Ramos (cell line): ENCODE data around the gene TRIM72.
"Not testable (repeated sequence)": the region's sequence is repeated elsewhere in the genome, so short reads cannot be mapped to it uniquely, and the experiment has no call there.

Experiments
- in situ Hi-C: fragments of 300-500 bp; cut with MboI; formaldehyde crosslinking; loops from one replicate; pipeline ENCODE4 v1.14.3; 2022; ENCODE audit warnings: low sequenced_read_pairs; ENCODE audit not compliant: unreplicated experiment

TRIM72 gene

GRCh38 chr16:31213342-31213741, 577 bp upstream of the TRIM72 start:
- in situ Hi-C loops: no loop called here

DNA sequence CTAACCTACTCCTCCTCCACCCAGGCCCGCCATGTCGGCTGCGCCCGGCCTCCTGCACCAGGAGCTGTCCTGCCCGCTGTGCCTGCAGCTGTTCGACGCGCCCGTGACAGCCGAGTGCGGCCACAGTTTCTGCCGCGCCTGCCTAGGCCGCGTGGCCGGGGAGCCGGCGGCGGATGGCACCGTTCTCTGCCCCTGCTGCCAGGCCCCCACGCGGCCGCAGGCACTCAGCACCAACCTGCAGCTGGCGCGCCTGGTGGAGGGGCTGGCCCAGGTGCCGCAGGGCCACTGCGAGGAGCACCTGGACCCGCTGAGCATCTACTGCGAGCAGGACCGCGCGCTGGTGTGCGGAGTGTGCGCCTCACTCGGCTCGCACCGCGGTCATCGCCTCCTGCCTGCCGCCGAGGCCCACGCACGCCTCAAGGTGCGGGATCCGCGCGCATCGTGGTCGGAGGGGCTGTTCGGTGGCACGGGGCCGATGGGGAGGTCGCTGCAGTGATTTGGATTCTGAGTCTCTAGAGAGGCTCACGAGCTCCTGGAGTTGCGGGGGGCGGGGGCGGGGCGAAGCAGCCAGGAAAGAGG, 878 bp downstream of the TRIM72 start:
- in situ Hi-C loops: no loop called here

- in situ Hi-C loops: no loop called here
Measured at GRCh38 chr16:31215287-31216162, 1.6 kb downstream of the TRIM72 start.

- in situ Hi-C loops: no loop called here
Measured at GRCh38 chr16:31216422-31217135, 2.7 kb downstream of the TRIM72 start, which contains the start of gene PYDC1. PYDC1 (minus strand) TSS chr16:31217135; CDS start chr16:31217028, 107 bp downstream.

DNA sequence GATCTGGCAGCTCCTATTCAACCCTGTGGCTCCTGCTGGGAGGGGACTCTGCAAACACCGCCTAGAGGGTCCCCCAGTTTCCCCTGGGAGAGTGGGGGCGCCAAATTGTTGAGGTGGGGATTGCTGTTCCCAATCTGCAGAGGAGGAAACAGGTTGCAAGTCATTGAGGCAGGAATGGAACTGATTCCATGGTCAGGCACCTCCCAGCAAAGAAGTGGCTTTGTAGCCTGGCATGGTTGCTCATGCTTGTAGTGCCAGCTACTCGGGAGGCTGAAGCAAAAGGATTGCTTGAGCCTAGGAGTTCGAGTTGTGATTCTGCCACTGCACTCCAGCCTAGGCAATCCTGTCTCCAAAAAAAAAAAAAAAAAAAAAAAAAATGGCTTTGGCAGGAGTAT, 3.2 kb downstream of the TRIM72 start:
- in situ Hi-C loops: no loop called here

GRCh38 chr16:31219154-31219741, 5.3 kb downstream of the TRIM72 start:
- in situ Hi-C loops: no loop called here

GRCh38 chr16:31221357-31222160, 7.6 kb downstream of the TRIM72 start:
- in situ Hi-C loops: no loop called here

DNA sequence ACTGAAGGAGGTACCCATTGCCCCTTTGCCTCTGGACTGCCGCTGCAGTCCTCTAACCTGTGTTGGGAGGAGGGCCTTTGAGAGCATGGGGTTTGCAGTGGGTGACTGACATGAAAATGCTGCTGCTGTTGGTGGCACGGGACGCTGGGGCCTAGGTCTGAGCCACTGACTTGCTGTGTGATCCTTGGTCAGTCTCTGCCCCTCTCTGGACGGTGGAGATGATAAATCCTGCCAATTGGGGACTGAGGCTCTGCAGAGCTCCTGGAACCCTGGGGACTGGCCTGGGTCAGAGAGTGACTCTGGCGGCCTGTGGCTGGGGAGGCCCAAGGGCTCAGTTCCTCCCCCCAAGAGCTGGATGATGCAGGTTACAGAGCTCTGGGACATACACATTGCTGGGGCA, 9.1 kb downstream of the TRIM72 start:
- in situ Hi-C loops: no loop called here

DNA sequence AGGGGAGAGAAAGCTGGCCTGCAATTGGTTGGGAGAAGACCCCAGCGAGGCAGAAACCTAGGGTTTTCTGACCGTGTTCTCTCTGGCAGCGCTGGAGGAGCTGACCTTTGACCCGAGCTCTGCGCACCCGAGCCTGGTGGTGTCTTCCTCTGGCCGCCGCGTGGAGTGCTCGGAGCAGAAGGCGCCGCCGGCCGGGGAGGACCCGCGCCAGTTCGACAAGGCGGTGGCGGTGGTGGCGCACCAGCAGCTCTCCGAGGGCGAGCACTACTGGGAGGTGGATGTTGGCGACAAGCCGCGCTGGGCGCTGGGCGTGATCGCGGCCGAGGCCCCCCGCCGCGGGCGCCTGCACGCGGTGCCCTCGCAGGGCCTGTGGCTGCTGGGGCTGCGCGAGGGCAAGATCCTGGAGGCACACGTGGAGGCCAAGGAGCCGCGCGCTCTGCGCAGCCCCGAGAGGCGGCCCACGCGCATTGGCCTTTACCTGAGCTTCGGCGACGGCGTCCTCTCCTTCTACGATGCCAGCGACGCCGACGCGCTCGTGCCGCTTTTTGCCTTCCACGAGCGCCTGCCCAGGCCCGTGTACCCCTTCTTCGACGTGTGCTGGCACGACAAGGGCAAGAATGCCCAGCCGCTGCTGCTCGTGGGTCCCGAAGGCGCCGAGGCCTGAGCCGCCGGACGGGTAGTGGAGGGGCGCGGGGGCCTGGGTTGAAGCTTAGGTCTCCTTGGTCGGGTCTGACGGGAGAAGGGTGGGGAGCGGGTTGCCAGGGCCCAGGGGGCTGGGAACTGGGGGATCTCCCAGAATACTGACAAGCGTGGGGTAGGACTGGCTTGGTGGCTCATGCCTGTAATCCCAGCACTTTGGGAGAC, 10.4 kb downstream of the TRIM72 start:
- in situ Hi-C loops: no loop called here

- in situ Hi-C loops: no loop called here
Measured at GRCh38 chr16:31225193-31225592, 11.3 kb downstream of the TRIM72 start.

DNA sequence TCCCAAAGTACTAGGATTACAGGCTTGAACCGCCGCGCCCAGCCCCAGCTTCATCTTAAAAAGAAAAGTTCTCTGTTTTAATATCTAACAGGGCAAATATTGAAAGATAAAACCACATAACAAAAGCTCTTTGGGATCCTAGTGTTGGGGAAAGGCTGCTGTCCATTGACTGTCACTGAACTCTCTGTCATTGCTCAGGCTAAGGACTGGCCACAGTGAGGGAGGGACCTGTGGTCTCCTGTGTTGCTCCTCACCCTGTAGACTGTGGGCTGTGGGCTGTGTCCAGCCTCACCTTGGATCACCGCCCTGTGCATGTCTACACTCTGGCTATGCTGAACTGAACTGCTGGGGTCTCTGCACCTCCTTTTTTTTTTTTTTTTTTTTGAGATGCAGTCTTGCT, 14.3 kb downstream of the TRIM72 start:
- in situ Hi-C loops: no loop called here

DNA sequence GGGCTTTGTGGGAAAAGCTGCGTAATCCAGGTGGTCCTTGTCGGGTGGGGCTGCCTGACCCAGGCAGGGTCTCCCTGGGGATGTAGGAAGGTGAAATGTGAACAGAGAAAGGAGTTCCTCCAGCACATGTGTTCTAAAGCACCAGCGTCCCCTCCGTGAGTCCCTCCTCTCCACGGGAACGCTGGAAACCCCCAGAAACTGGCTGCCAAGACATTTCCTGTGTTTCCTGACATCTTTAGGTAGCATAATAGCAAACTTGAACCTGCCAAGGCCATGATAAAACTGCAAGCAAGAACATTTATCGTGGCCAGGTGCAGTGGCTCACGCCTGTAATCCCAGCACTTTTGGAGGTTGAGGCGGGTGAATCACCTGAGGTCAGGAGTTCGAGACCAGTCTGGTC, 15.6 kb downstream of the TRIM72 start:
- in situ Hi-C loops: no loop called here

DNA sequence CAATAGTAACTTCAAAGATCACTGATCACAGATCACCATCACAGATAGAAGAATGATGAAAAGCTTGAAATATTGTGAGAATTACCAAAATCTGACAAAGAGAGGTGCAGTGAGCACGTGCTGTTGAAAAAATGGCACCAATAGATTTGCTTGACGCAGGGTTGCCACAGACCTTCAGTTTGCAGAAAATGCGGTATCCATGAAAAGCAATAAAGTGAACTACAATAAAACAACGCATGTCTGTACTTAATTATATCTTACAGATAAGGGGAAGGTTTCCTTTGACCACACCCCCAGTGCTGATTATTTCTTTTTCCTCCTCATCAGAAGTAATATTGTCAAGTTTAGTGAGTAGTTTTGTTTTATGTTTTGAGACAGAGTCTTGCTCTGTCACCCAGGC, 24.1 kb downstream of the TRIM72 start:
- in situ Hi-C loops: no loop called here

GRCh38 chr16:31242206-31242605, 28.3 kb downstream of the TRIM72 start:
- in situ Hi-C loops: no loop called here

GRCh38 chr16:31243734-31244670, 30.1 kb downstream of the TRIM72 start:
- in situ Hi-C loops: no loop called here

- in situ Hi-C loops: not testable (repeated sequence)
Measured at GRCh38 chr16:31245598-31245997, 31.7 kb downstream of the TRIM72 start.

GRCh38 chr16:31246296-31246695, 32.4 kb downstream of the TRIM72 start:
- in situ Hi-C loops: no loop called here

DNA sequence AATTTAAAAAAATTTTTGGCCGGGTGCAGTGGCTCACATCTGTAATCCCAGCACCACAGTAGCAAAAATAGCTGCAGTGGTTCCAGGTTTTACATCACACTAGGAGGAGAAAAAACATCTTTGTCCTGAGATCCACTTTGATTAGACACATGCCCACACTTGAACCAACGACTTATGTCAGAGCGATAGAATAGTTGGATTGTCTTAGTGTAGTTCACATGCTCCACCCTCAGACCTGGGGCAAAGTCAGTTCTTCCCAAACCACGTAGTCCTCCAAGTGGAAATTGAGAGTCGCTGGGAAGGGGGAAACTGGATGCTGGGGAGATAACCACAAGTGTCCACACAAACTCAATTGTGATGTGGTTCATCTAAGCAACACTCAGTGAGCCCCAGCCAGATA, 34.4 kb downstream of the TRIM72 start:
- in situ Hi-C loops: no loop called here
